Panc1 (cell line): ENCODE data around the gene GALNT10.

Source experiments
- POLR2AphosphoS5 ChIP-seq: IDR thresholded peaks from 2 replicates; pipeline ENCODE4 v1.6.1; 2012; ENCODE audit warnings: mild to moderate bottlenecking, low read depth, low read length, moderate library complexity
- SIN3A ChIP-seq: IDR thresholded peaks from 2 replicates; pipeline ENCODE4 v1.6.1; 2012; ENCODE audit warnings: low read depth, mild to moderate bottlenecking, low read length, moderate library complexity, borderline replicate concordance; ENCODE audit not compliant: insufficient read depth
- TCF7L2 ChIP-seq: IDR thresholded peaks from 2 replicates; pipeline ENCODE4 v1.6.1; 2011; ENCODE audit warnings: mild to moderate bottlenecking, low read depth, low read length, inconsistent platforms
- TF ChIP-seq, protein P1 (sequence below), 2 experiments: IDR thresholded peaks; 2 replicates each; pipeline ENCODE4 v1.6.1; 2011 to 2012; ENCODE audit warnings: low read depth in 2 of 2, control low read depth in 1 of 2, low read length in 1 of 2, mild to moderate bottlenecking in 1 of 2, moderate library complexity in 1 of 2; ENCODE audit not compliant: insufficient read depth in 1 of 2
- TF ChIP-seq, protein P2 (sequence below): fragments of 450-650 bp; IDR thresholded peaks from 2 replicates; pipeline ENCODE4 v1.5.1; 2017; ENCODE audit warnings: mild to moderate bottlenecking

DNA sequence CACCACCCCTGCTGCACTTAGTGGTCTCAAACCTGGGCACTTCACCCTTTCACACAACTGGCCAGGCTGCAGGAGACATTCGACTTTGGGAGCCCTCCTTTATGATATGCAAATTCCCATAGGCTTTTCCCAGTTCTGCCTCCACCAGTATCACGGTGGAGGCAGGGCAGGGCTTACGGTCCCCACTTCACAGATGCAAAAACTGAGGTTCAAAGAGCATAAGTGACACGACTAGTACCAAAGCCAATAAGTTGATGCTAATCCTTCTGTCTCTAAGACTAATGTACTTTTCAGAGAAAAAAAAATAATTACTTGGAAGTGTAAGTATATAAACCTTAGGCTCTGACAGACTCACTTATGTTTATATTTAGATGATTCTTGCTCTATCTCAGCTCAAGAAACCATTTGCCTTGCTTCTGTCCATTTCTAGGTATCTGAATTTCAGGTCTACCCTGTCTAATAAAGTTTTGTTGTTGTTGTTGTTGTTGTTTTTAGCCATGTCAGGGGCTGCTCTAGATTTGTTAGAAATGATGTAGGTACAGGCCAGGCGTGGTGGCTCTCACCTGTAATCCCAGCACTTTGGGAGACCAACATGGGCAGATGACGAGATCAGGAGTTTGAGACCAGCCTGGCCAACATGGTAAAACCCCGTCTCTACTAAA lies 10.7 kb downstream of the GALNT10 start:
- TF ChIP-seq, protein P1, sequence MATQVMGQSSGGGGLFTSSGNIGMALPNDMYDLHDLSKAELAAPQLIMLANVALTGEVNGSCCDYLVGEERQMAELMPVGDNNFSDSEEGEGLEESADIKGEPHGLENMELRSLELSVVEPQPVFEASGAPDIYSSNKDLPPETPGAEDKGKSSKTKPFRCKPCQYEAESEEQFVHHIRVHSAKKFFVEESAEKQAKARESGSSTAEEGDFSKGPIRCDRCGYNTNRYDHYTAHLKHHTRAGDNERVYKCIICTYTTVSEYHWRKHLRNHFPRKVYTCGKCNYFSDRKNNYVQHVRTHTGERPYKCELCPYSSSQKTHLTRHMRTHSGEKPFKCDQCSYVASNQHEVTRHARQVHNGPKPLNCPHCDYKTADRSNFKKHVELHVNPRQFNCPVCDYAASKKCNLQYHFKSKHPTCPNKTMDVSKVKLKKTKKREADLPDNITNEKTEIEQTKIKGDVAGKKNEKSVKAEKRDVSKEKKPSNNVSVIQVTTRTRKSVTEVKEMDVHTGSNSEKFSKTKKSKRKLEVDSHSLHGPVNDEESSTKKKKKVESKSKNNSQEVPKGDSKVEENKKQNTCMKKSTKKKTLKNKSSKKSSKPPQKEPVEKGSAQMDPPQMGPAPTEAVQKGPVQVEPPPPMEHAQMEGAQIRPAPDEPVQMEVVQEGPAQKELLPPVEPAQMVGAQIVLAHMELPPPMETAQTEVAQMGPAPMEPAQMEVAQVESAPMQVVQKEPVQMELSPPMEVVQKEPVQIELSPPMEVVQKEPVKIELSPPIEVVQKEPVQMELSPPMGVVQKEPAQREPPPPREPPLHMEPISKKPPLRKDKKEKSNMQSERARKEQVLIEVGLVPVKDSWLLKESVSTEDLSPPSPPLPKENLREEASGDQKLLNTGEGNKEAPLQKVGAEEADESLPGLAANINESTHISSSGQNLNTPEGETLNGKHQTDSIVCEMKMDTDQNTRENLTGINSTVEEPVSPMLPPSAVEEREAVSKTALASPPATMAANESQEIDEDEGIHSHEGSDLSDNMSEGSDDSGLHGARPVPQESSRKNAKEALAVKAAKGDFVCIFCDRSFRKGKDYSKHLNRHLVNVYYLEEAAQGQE (IDR thresholded peaks at IDR 0.05; ENCODE audit: insufficient read depth in 1 of 2, low read depth in 2 of 2, low read length in 1 of 2) = no peak
- TF ChIP-seq, protein P2, sequence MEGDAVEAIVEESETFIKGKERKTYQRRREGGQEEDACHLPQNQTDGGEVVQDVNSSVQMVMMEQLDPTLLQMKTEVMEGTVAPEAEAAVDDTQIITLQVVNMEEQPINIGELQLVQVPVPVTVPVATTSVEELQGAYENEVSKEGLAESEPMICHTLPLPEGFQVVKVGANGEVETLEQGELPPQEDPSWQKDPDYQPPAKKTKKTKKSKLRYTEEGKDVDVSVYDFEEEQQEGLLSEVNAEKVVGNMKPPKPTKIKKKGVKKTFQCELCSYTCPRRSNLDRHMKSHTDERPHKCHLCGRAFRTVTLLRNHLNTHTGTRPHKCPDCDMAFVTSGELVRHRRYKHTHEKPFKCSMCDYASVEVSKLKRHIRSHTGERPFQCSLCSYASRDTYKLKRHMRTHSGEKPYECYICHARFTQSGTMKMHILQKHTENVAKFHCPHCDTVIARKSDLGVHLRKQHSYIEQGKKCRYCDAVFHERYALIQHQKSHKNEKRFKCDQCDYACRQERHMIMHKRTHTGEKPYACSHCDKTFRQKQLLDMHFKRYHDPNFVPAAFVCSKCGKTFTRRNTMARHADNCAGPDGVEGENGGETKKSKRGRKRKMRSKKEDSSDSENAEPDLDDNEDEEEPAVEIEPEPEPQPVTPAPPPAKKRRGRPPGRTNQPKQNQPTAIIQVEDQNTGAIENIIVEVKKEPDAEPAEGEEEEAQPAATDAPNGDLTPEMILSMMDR = no peak
- TF ChIP-seq POLR2AphosphoS5 = no peak
- no peak for TF ChIP-seq SIN3A
- no peak for TF ChIP-seq TCF7L2
